ENCODE data around the gene AVL9.
"Not testable (repeated sequence)": the region's sequence is repeated elsewhere in the genome, so short reads cannot be mapped to it uniquely, and the experiment has no call there.

DNA sequence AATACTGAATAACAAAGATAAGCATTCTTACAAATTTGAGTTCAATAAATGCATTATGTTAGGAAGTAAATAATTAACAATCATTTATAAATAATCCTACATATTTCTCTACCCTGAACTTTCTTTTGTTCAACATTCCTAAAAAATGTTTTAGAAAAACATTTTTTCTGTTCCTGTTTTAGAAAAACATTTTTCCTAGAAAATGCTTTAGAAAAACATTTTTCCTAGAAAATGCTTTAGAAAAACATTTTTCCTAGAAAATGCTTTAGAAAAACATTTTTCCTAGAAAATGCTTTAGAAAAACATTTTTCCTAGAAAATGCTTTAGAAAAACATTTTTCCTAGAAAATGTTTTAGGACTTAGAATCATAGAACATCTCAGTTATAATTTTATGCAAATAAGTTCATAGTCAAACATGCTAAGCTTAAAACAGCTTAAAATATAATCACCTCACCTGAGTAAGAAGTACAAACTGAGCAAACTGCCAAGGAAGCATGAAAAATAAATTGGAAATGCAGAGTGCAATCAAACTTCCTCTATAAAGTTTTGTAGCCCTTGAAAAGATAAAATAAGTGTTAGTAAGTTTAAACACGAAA lies 139.6 kb downstream of the AVL9 start:
- TF ChIP-seq, protein P1, sequence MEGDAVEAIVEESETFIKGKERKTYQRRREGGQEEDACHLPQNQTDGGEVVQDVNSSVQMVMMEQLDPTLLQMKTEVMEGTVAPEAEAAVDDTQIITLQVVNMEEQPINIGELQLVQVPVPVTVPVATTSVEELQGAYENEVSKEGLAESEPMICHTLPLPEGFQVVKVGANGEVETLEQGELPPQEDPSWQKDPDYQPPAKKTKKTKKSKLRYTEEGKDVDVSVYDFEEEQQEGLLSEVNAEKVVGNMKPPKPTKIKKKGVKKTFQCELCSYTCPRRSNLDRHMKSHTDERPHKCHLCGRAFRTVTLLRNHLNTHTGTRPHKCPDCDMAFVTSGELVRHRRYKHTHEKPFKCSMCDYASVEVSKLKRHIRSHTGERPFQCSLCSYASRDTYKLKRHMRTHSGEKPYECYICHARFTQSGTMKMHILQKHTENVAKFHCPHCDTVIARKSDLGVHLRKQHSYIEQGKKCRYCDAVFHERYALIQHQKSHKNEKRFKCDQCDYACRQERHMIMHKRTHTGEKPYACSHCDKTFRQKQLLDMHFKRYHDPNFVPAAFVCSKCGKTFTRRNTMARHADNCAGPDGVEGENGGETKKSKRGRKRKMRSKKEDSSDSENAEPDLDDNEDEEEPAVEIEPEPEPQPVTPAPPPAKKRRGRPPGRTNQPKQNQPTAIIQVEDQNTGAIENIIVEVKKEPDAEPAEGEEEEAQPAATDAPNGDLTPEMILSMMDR (CRISPR knock-in tag; IDR thresholded peaks at IDR 0.05) = not testable (repeated sequence)
- TF ChIP-seq TEAD2 (CRISPR knock-in tag; IDR thresholded peaks at IDR 0.05) = not testable (repeated sequence)

All from HepG2 (cell line).